IPS-18a (cell line): Measurements from ENCODE around the gene EML1.

Source experiments
- H3K27ac ChIP-seq: one replicate; pipeline ENCODE4 v1.5.1; 2013; ENCODE audit warnings: low read length
- H3K27me3 ChIP-seq: one replicate; pipeline ENCODE4 v1.6.1; 2013; ENCODE audit warnings: mild to moderate bottlenecking, low read length; ENCODE audit not compliant: control insufficient read depth, insufficient read depth
- H3K36me3 ChIP-seq: one replicate; pipeline ENCODE4 v1.6.1; 2013; ENCODE audit warnings: low read depth, low read length; ENCODE audit not compliant: control insufficient read depth
- H3K4me1 ChIP-seq: one replicate; pipeline ENCODE4 v1.6.1; 2013; ENCODE audit warnings: low read depth, low read length; ENCODE audit not compliant: control insufficient read depth
- H3K4me3 ChIP-seq: one replicate; pipeline ENCODE4 v1.5.1; 2013; ENCODE audit warnings: low read length
- H3K9ac ChIP-seq: one replicate; pipeline ENCODE4 v1.6.1; 2013; ENCODE audit warnings: mild to moderate bottlenecking, low read length, moderate library complexity
- H3K9me3 ChIP-seq: one replicate; pipeline ENCODE4 v1.6.1; 2013; ENCODE audit warnings: low read depth, low read length; ENCODE audit not compliant: control insufficient read depth

Gene EML1

GRCh38 chr14:99905121-99905520 is 111.9 kb downstream of the EML1 start:
- no peak overlapping the region for H3K4me3 ChIP-seq
- no peaks in the 10 kb centered on the region for H3K4me1 ChIP-seq
- H3K27ac ChIP-seq = no peak overlapping the region
- peaks cover 15% of the 10 kb centered on the region for H3K36me3 ChIP-seq
- H3K9ac ChIP-seq = no peak overlapping the region
- peaks cover 8% of the 10 kb centered on the region for H3K9me3 ChIP-seq
- no peaks in the 10 kb centered on the region for H3K27me3 ChIP-seq

GRCh38 chr14:99907761-99908652 is 114.8 kb downstream of the EML1 start:
- H3K4me1 ChIP-seq = no peaks in the 10 kb centered on the region
- no peak overlapping the region for H3K27ac ChIP-seq

GRCh38 chr14:99908653-99909250 is 115.5 kb downstream of the EML1 start:
- Histone ChIP-seq H3K9me3 (no peaks in the 10 kb centered on the region), H3K4me1 (no peaks in the 10 kb centered on the region), H3K9ac (no peak overlapping the region), H3K4me3 (no peak overlapping the region), H3K36me3 (peaks cover 17% of the 10 kb centered on the region), H3K27ac (no peak overlapping the region), H3K27me3 (no peaks in the 10 kb centered on the region)

More at GRCh38 chr14:99907761-99908652, 114.8 kb downstream of the EML1 start:
- no peaks in the 10 kb centered on the region for H3K27me3 ChIP-seq
- no peak overlapping the region for H3K9ac ChIP-seq
- peaks cover 5% of the 10 kb centered on the region for H3K9me3 ChIP-seq
- H3K4me3 ChIP-seq = no peak overlapping the region
- H3K36me3 ChIP-seq = peaks cover 21% of the 10 kb centered on the region

- Histone ChIP-seq H3K9me3 (no peaks in the 10 kb centered on the region), H3K4me3 (no peak overlapping the region), H3K36me3 (peaks cover 19% of the 10 kb centered on the region)
Observed at GRCh38 chr14:99909513-99910064, 116.4 kb downstream of the EML1 start.

DNA sequence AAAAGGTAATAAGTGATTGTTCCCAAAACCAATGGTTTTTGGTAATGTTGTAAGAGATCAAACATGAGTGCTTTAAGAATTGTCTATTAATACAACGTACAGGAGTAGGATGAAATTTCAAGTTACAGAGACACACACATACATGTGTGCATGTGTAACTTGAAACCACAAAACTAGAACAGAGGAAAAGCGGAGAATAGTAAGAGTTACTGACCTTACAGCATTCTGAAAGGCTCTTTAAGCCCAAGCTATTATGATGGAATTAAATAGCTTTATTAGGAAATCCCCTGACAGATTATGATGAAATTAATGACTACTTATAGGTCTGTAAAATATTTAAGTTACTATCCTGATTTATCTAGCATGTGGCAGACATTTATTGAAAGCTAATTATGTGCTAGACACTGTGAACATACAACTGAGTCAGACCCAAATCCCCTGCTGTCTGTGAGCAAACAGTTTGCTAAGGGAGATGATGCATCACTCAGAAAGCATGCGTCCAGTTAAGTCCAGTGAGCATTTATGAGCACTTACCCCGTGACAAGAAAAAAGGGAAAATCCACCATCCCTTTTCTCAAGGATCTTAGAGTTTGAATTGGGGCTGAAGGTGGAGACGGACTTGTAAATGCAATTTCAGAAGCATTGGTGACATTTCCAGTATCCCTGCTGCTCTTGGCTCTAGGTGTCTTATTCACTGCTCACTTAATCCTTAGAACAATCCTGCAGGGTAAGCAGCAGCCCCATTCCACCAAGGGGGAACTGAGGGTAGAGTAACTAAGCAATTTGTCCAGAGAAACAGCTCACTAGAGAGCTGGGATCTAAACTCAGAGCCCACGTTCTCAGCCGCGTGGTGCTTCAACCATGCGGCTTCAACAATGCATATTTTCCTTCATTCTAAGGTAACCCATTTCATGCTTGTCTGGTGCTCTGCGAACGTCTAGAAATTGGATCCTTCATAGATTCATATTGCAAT is 117.4 kb downstream of the EML1 start:
- H3K4me1 ChIP-seq = no peaks in the 10 kb centered on the region
- no peaks in the 10 kb centered on the region for H3K9me3 ChIP-seq
- H3K36me3 ChIP-seq = peaks cover 23% of the 10 kb centered on the region
- H3K4me3 ChIP-seq = no peak overlapping the region
- H3K27me3 ChIP-seq = no peaks in the 10 kb centered on the region
- no peak overlapping the region for H3K27ac ChIP-seq
- H3K9ac ChIP-seq = no peak overlapping the region

More at GRCh38 chr14:99909513-99910064, 116.4 kb downstream of the EML1 start:
- no peak overlapping the region for H3K27ac ChIP-seq
- H3K27me3 ChIP-seq = no peaks in the 10 kb centered on the region
- H3K9ac ChIP-seq = no peak overlapping the region
- no peaks in the 10 kb centered on the region for H3K4me1 ChIP-seq

- Histone ChIP-seq H3K27me3 (no peaks in the 10 kb centered on the region), H3K4me3 (no peak overlapping the region), H3K9me3 (no peaks in the 10 kb centered on the region), H3K27ac (no peak overlapping the region), H3K4me1 (no peaks in the 10 kb centered on the region), H3K9ac (no peak overlapping the region), H3K36me3 (peaks cover 20% of the 10 kb centered on the region)
Observed at GRCh38 chr14:99915305-99916090, 122.3 kb downstream of the EML1 start.

- H3K36me3 ChIP-seq = peaks cover 17% of the 10 kb centered on the region
- no peaks in the 10 kb centered on the region for H3K4me1 ChIP-seq
- no peak overlapping the region for H3K9ac ChIP-seq
- H3K4me3 ChIP-seq = no peak overlapping the region
- H3K27ac ChIP-seq = no peak overlapping the region
- no peaks in the 10 kb centered on the region for H3K9me3 ChIP-seq
- no peaks in the 10 kb centered on the region for H3K27me3 ChIP-seq
Observed at GRCh38 chr14:99916091-99916383, 122.8 kb downstream of the EML1 start.

- no peaks in the 10 kb centered on the region for H3K4me1 ChIP-seq
- peaks cover 14% of the 10 kb centered on the region for H3K36me3 ChIP-seq
- no peaks in the 10 kb centered on the region for H3K27me3 ChIP-seq
- H3K9ac ChIP-seq = no peak overlapping the region
- H3K27ac ChIP-seq = no peak overlapping the region
- no peaks in the 10 kb centered on the region for H3K9me3 ChIP-seq
- no peak overlapping the region for H3K4me3 ChIP-seq
Observed at GRCh38 chr14:99918781-99919180, 125.6 kb downstream of the EML1 start.

GRCh38 chr14:99921425-99921824 is 128.2 kb downstream of the EML1 start:
- Histone ChIP-seq H3K4me1 (no peaks in the 10 kb centered on the region), H3K9ac (no peak overlapping the region), H3K36me3 (peaks cover 4% of the 10 kb centered on the region)

GRCh38 chr14:99924379-99924778 is 131.2 kb downstream of the EML1 start:
- H3K4me1 ChIP-seq = no peaks in the 10 kb centered on the region

More at GRCh38 chr14:99921425-99921824, 128.2 kb downstream of the EML1 start:
- H3K4me3 ChIP-seq = no peak overlapping the region
- H3K9me3 ChIP-seq = no peaks in the 10 kb centered on the region
- no peak overlapping the region for H3K27ac ChIP-seq
- H3K27me3 ChIP-seq = no peaks in the 10 kb centered on the region

More at GRCh38 chr14:99924379-99924778, 131.2 kb downstream of the EML1 start:
- H3K4me3 ChIP-seq = no peak overlapping the region
- no peaks in the 10 kb centered on the region for H3K27me3 ChIP-seq
- no peaks in the 10 kb centered on the region for H3K9me3 ChIP-seq
- H3K27ac ChIP-seq = no peak overlapping the region
- H3K36me3 ChIP-seq = peaks cover 4% of the 10 kb centered on the region
- H3K9ac ChIP-seq = no peak overlapping the region
